NCI-H187 treated with DMSO at 0.1 percent for 48 hours (cell line): Measurements from ENCODE around the gene KLHL30.
A peak's percentile ranks its signal among the peaks of the same experiment; 100 is the strongest.
"Not testable (repeated sequence)": the region's sequence is repeated elsewhere in the genome, so short reads cannot be mapped to it uniquely, and the experiment has no call there.

Source experiments
- DNase-seq: peaks from one replicate; lab custom pipeline; 2025; lab: John Stamatoyannopoulos, UW

The KLHL30 gene

DNA sequence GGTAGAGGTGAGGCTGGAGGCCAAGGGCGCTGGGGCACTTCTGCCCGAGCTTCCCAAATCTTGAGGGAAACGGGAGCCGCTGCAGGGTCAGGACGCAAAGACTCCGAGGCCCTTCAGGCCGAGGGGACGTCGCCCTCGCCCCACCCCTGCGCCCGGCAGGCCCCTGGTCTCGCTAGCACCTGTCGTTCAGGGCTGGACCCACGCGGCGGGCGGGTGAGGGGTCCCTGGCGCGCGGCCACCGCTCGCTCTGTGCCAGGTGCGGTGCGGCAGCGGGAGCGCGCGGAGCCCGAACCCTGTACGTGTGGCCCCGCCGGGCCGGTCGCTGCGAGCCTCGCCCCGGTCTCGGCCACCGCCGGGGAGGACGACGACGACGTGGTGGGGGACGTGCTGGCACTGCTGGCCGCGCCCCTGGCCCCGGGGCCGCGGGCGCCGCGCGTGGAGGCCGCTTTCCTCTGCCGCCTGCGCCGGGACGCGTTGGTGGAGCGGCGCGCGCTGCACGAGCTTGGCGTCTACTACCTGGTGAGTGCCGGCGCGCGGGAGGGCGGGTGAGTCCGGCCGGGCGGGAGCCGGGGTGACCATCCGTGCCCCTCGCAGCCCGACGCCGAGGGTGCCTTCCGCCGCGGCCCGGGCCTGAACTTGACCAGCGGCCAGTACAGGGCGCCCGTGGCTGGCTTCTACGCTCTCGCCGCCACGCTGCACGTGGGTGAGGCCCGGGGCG lies 25.2 kb downstream of the KLHL30 start:
- no peak for DNase-seq

- no peak for DNase-seq
Observed at GRCh38 chr2:238164906-238165287, 26.4 kb downstream of the KLHL30 start.

- DNase-seq = no peak
Observed at GRCh38 chr2:238165288-238165921, 26.9 kb downstream of the KLHL30 start.

- DNase-seq = no peak
Observed at GRCh38 chr2:238166391-238167343, 28.2 kb downstream of the KLHL30 start.

DNA sequence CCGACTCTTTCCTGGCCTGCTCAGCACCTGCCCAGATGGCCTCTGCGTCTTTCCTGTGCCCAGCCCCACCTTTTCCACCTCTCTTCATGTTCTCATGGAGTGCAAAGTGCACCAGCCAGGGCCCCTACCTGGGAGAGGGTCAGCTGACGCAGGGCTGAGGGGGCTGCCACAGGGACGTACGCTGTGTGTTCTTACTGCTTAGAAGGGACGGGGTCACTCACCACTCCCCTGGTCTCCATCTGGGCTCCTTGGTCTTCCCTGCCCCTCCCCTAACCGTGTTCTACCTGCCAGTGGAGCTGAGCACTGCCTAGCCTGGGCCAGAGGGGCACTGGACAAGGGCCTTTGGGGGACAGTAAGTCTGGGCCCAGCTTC lies 28.9 kb downstream of the KLHL30 start:
- no peak for DNase-seq

DNA sequence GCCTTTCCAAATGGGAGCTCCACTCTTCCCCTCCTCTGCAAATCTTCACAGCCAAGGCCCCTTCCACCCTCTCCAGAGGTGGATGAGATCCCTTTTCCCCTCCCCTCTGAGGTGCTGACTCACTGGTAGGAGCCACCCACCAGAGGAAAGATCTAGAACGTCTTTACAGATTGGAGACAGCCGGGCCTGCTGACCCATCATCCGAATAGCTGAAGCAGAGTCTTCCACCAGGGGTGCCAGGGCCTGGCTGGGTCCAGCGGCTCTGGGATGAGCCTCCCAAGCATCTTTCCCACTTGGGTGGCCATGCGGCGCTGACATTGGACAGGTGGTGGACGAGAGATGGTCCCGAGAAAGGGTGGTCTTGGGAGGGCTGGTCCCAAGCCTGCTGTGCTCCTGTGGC lies 29.3 kb downstream of the KLHL30 start:
- no peak for DNase-seq

DNA sequence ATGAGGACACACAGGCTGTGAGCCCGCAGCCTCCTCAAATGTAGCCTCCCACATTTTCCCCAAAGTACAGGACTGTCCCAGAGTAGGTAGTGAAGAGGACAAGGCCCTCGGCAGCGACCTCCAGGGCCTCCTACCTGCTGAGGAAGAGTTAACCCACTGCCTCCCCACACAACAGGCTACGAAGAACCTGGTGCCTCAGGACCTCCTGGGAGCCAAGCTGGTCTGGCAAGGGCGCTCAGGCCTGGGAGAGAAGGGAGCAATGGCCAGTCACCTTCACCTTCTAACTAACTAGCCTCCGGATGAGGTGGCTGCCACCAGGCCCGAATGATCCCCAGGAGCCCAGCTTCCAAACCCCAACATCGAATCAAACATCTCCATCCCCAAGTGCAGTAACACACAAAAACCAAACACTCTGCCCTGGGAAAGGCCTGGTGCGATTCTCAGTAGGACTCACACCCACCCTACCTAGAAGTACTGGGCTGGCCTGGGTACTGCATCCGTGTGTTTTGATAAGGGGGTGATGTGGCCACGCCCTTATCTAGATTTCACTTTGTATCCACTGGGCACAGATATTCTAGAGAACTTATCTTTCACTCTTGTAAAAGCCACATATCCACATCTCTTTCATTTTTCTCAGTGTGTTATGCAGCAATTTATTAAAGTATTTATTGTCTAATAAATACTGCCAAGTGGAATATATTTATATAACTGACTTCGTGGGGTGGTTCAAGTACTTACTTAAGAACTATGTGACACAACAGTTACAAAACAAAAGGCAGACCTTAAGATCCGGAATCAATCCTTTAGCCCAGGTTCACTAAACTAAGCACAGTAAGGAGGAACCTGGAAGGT lies 30.0 kb downstream of the KLHL30 start:
- no peak for DNase-seq

- DNase-seq = no peak
Observed at GRCh38 chr2:238169048-238169707, 30.7 kb downstream of the KLHL30 start.

DNA sequence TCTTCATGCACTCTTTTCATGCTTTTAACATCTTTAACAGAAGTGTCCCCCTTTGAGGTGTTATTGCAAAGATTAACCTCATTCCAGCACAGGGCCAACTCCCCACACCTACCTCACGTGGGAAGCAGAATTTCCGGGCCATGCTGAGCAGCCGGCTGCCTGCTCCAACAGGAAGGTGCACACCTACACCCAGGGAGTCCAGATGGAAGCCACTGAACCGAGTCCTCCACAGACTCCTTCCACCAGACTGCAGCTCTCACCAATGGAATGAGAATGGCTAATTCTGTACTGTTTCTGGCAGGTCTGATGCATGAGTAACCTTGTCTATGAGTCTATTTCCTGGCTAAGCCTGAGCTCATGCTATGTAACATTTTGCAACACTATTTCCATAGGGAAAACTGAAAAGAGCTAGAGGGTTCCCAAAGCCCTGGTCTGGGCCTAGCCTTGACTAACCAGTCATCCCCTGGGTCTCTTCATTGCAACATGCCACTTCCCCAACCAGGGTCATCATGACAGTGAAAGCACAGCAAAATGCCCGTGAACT lies 31.3 kb downstream of the KLHL30 start:
- no peak for DNase-seq

DNA sequence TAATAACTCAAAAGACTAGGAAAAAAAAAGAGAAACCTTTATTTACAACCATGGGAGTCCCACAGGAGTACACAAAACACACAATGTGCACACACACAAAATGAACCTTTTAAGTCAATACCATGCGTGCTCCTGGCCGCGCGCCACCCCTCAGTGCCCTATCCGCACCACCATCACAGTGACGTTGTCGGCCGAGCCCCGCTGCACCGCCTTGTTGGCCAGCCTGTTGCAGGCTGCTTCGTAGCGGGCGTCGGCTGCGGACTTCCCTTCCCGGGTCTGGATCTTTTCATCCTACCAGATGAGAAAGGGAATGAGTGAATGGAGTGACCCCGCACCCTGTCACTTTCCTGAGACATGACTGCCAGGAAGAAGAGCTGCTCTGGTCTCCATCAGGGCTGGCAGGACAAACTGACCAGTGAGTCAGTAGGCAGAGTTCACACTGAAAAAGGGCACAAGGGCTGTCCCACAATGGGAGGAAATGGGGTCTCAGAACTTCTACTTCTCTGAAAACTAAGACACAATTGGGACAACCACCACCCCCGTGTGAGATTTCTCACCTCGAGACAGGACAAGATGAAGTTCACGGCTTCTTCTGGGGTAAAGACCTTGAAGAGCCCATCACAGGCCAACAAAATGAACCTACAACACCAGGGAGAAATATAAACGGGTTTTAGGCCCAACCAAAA lies 32.1 kb downstream of the KLHL30 start:
- DNase-seq = no peak

DNA sequence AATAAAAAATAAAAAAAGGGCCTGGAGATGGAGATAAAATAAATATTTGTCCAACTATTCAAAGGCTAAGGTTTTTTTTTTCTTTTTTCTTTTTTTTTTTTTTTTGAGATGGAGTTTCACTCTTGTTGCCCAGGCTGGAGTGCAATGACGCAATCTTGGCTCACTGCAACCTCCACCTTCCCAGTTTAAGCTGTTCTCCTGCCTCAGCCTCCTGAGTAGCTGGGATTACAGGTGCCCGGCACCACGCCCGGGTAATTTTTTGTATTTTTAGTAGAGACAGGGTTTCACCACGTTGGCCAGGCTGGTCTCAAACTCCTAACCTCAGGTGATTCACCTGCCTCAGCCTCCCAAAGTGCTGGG lies 32.6 kb downstream of the KLHL30 start:
- not testable (repeated sequence) for DNase-seq

DNA sequence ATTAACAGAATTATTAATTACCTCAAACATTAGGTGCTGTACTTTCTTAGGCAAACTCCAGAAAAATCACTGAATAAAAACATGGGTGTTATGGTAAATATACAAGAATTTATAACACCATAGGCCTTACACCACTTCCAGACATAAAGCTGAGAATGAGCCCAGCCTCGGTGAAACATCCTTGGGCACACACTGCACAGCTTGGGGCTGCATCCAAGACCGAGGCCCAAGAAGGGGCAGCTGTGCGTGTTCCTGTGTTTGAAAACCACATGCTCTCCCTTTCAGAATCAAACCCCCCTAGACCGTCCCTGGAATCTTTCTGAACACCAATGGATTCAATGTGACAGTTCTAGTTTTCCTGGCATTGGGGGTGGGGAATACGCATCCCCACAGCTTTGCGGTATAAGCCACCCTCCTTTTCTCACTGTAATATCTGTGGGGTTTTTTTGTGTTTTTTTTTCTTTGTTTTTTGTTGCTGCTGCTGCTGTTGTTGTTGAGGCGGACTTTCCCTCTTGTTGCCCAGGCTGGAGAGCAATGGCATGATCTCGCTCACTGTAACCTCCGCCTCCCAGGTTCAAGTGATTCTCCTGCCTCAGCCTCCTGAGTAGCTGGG lies 33.2 kb downstream of the KLHL30 start:
- no peak for DNase-seq

DNA sequence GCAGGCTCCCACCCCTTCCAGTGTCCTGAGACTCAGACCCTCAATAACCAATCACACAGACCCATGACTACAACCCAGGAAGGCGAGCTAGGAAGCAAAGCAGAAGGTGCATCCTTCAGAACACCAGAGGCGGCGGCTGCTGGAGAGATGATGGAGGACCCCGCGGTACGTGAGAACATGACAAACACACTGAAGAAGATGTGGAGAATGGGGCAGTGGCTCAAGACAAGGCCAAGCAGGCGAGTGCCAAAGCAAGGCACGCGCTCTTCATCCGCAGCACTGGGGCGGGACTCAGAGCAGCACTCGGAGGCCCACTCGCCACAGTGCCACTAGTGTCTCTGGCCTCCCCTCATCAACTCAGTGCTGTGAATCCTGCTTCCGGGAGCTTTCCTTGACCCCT lies 34.0 kb downstream of the KLHL30 start:
- DNase-seq = no peak

- no peak for DNase-seq
Observed at GRCh38 chr2:238173692-238174091, 35.2 kb downstream of the KLHL30 start.

DNA sequence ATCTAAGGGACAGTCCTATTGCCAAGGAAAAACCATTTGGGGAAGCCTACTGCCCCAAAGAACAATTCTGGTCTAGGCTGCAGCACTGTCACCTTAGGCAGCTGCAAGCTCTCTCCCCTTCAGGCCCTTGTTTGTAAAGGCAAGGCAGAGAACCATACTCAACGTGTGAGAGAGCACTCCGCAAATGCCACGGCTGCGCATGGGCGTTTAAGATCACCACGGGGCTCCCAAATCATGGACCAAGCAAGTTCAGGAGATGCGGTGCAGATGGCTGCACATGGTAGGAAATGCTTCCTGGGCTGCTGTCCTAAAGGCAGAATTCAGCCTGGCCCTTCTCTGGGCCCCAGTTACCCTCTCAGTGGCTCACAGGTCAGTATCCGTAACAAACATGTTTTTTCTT lies 35.8 kb downstream of the KLHL30 start:
- DNase-seq = no peak

- peak; percentile 42 for DNase-seq
Observed at GRCh38 chr2:238174701-238175100, 36.2 kb downstream of the KLHL30 start.

DNA sequence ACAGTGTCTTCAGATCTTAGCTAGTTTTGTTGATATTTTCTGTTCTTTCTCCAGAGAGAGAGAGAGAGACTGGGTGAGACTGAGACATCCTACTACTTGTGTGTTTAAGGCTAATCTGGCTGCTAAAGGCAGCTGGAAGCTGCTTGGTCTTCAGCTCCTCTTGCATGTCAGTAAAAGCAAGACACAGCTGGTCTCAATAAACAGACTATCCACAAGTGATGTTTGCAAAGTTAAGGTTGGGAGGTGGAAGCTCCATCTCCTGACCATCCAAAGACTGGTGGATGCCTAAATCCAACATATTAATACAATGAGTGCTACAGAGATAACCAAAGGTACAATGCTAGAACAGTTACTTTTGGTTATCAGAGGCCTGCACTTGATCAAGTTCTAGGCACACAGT lies 38.1 kb downstream of the KLHL30 start:
- no peak for DNase-seq

- DNase-seq = no peak
Observed at GRCh38 chr2:238180554-238180953, 42.1 kb downstream of the KLHL30 start.

DNA sequence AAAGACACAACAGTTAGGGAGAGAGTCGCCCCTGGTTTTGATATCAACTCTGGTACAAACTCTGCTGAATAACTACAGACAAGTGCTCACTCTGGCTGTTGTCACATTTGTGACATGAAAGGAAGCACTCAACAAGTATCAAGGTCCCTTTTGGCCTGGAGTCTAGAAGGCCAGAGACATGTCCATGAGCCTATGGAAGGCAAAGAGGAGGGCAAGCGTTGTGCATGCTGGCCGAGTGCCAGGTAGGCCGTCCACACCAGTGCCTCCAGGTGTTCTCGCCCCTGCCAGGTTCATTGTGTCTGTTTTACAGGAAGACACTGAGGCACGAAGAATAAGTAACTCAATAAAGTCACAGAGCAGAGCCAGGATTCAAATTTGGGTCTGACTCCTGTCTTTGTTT lies 43.9 kb downstream of the KLHL30 start:
- no peak for DNase-seq

GRCh38 chr2:238183821-238184220 lies 45.4 kb downstream of the KLHL30 start:
- DNase-seq = no peak
